HepG2 (cell line): Measurements from ENCODE around the gene POLL. TPM values are rescaled to one million over a fixed set of nuclear protein-coding genes. Genes with fewer than 3 reads are reported as not detected.

Experiments used
- ATAC-seq: fragments of 200-7000 bp; cut with Tn5 transposase; 3 replicates; pipeline ENCODE4 v1.9.1; 2020; ENCODE audit warnings: mild to moderate bottlenecking, moderate library complexity
- BruUV-seq: library from RNA; stranded (reverse); fragments of 400-500 nt; replicated peaks from 2 replicates; lab custom pipeline; 2021; lab: Mats Ljungman, UMichigan
- CTCF ChIA-PET: fragments of 300-600 bp; formaldehyde crosslinking; extraction: SDS; loops from one replicate; lab custom pipeline; 2021; ENCODE audit warnings: low total read pairs, inconsistent platforms, low intra/inter-chr PET ratio; lab: Yijun Ruan, JAX
- POLR2A ChIA-PET: fragments of 350-600 bp; sonication (Branson Sonifier 250); formaldehyde crosslinking; loops from one replicate; lab custom pipeline; 2020; ENCODE audit warnings: antibody characterized with exemption, inconsistent platforms; lab: Yijun Ruan, JAX
- DNase-seq: peaks from one replicate; pipeline ENCODE4 v3.0.0-alpha.2; 2015; ENCODE audit warnings: low spot score
- FAIRE-seq: peaks from 3 replicates; lab custom pipeline; 2011; peaks lifted over from hg19 to GRCh38; lab: Jason Lieb, UNC
- H2AFZ ChIP-seq: one replicate; pipeline ENCODE4 v1.6.1; 2011; ENCODE audit warnings: low read length, inconsistent platforms
- H3K27ac ChIP-seq: fragments of 300-600 bp; 3 replicates; pipeline ENCODE4 v1.8.0; 2011; ENCODE audit warnings: mixed run types, mild to moderate bottlenecking, mixed read lengths, low read length, inconsistent platforms; ENCODE audit not compliant: insufficient read depth; ENCODE audit errors: extremely low read length
- H3K27me3 ChIP-seq, 2 experiments: fragments of 200-600 bp in 1 of 2; 2 replicates in 1 of 2; 3 replicates in 1 of 2; pipeline versions ENCODE4 v1.6.0 to v1.8.0; 2011; ENCODE audit warnings: low read length in 2 of 2, mild to moderate bottlenecking in 2 of 2, moderate library complexity in 2 of 2, inconsistent platforms in 1 of 2; ENCODE audit not compliant: insufficient read depth in 2 of 2, control insufficient read depth in 1 of 2
- H3K36me3 ChIP-seq, 2 experiments: fragments of 200-600 bp in 1 of 2; replicated peaks in 1 of 2; 2 replicates in 1 of 2; 3 replicates in 1 of 2; pipeline versions ENCODE4 v1.5.1 to v1.8.0; 2011; ENCODE audit warnings: low read length in 2 of 2, inconsistent platforms in 1 of 2; ENCODE audit not compliant: insufficient read depth in 2 of 2, control insufficient read depth in 1 of 2
- H3K4me1 ChIP-seq: 2 replicates; pipeline ENCODE4 v1.5.1; 2012; ENCODE audit warnings: low read length, inconsistent platforms; ENCODE audit not compliant: insufficient read depth
- H3K4me2 ChIP-seq: 2 replicates; pipeline ENCODE4 v1.6.0; 2011; ENCODE audit warnings: low read depth, low read length, inconsistent platforms
- H3K4me3 ChIP-seq, 3 experiments: fragments of 200-600 bp in 1 of 3; sonication (generic), shearing (Covaris generic) in 1 of 3; replicated peaks in 1 of 3; 2 replicates each; pipeline ENCODE4 v1.5.1; 2011 to 2016; ENCODE audit warnings: low read length in 3 of 3, inconsistent platforms in 2 of 3, low read depth in 2 of 3, mild to moderate bottlenecking in 2 of 3, control low read depth in 1 of 3, mixed read lengths in 1 of 3; ENCODE audit not compliant: insufficient read depth in 1 of 3
- H3K79me2 ChIP-seq: one replicate; pipeline ENCODE4 v1.6.1; 2011; ENCODE audit warnings: low read length, inconsistent platforms; ENCODE audit not compliant: insufficient read depth
- H3K9ac ChIP-seq: 2 replicates; pipeline ENCODE4 v1.6.0; 2011; ENCODE audit warnings: mild to moderate bottlenecking, low read depth, low read length, inconsistent platforms; ENCODE audit not compliant: insufficient read depth
- H3K9me3 ChIP-seq: 2 replicates; pipeline ENCODE4 v1.5.1; 2012; ENCODE audit warnings: mild to moderate bottlenecking, low read length
- H4K20me1 ChIP-seq: 2 replicates; pipeline ENCODE4 v1.6.0; 2011; ENCODE audit warnings: inconsistent platforms, mild to moderate bottlenecking, low read length, moderate library complexity; ENCODE audit not compliant: insufficient read depth
- ARNTL ChIP-seq: sonication (generic); formaldehyde crosslinking; IDR thresholded peaks from 2 replicates; pipeline ENCODE4 v1.4.0; 2020; ENCODE audit warnings: mild to moderate bottlenecking, missing genetic modification reagents
- CCAR2 ChIP-seq: fragments of 200-400 bp; formaldehyde crosslinking; optimal IDR thresholded peaks from 2 replicates; pipeline ENCODE3; 2018; ENCODE audit warnings: low read depth, mild to moderate bottlenecking, low read length, moderate library complexity
- ESRRA ChIP-seq: sonication (generic); formaldehyde crosslinking; IDR thresholded peaks from 2 replicates; pipeline ENCODE4 v1.5.1; 2020; ENCODE audit warnings: mild to moderate bottlenecking, low read depth, missing genetic modification reagents
- FOSL1 ChIP-seq: sonication (generic); formaldehyde crosslinking; IDR thresholded peaks from 2 replicates; pipeline ENCODE4 v1.9.0; 2021; ENCODE audit warnings: missing genetic modification reagents, borderline replicate concordance
- FOXJ3 ChIP-seq: sonication (generic); formaldehyde crosslinking; IDR thresholded peaks from 2 replicates; pipeline ENCODE4 v1.4.0; 2020; ENCODE audit warnings: missing genetic modification reagents, mild to moderate bottlenecking, borderline replicate concordance
- FOXO1 ChIP-seq: sonication (generic); formaldehyde crosslinking; IDR thresholded peaks from 2 replicates; pipeline ENCODE4 v1.4.0; 2020; ENCODE audit warnings: missing genetic modification reagents
- MIXL1 ChIP-seq: IDR thresholded peaks from 2 replicates; pipeline ENCODE4 v1.6.1; 2016
- MYNN ChIP-seq: sonication (generic); formaldehyde crosslinking; IDR thresholded peaks from 2 replicates; pipeline ENCODE4 v1.4.0; 2020; ENCODE audit warnings: mild to moderate bottlenecking, low read depth, missing genetic modification reagents
- POLR2AphosphoS2 ChIP-seq: IDR thresholded peaks from 2 replicates; pipeline ENCODE4 v1.6.1; 2011; ENCODE audit warnings: low read depth, low read length, improper control_type of control experiment
- RBAK ChIP-seq: sonication (generic); formaldehyde crosslinking; IDR thresholded peaks from 2 replicates; pipeline ENCODE4 v1.5.1; 2020; ENCODE audit warnings: mild to moderate bottlenecking, missing genetic modification reagents
- XBP1 ChIP-seq: sonication (generic); formaldehyde crosslinking; IDR thresholded peaks from 2 replicates; pipeline ENCODE4 v1.5.0; 2020; ENCODE audit warnings: missing genetic modification reagents
- ZNF232 ChIP-seq: sonication (generic); formaldehyde crosslinking; IDR thresholded peaks from 2 replicates; pipeline ENCODE4 v1.4.0; 2020; ENCODE audit warnings: missing genetic modification reagents, borderline replicate concordance
- ZNF605 ChIP-seq: sonication (generic); formaldehyde crosslinking; IDR thresholded peaks from 2 replicates; pipeline ENCODE4 v1.8.0; 2022; ENCODE audit warnings: mild to moderate bottlenecking, missing genetic modification reagents
- WGBS: methylation state at CpG from one replicate; pipeline ENCODE4 v1.1.6; 2017; ENCODE audit warnings: low lambda C conversion rate; 5-methylcytosine and 5-hydroxymethylcytosine counted together
- in situ Hi-C: cut with HindIII; loops from 2 replicates; pipeline ENCODE4 v1.10.0; 2017; ENCODE audit warnings: low pct_unique_long_range_greater_than_20kb; ENCODE audit not compliant: extremely low pct_ligation_motif_present
- intact Hi-C: fragments of 100-400 bp; cut with micrococcal nuclease; formaldehyde crosslinking; loops from one replicate; pipeline ENCODE4 v1.10.0; 2022; ENCODE audit not compliant: unreplicated experiment
- polyA plus RNA-seq, 8 experiments: library from polyadenylated mRNA; depleted of rRNA in 3 of 8; stranded (reverse) in 7 of 8; unstranded in 1 of 8; fragments of >200 nt; fragmentation: Illumina TruSeq in 4 of 8; extraction: Trizol in 4 of 8; gene quantifications; 2 replicates each; pipeline versions ENCODE4 v1.2.1 to v1.2.3, GENCODE V29; 2011 to 2016; ENCODE audit warnings: low read depth in 4 of 8, missing spikeins in 1 of 8, mixed read lengths in 1 of 8; ENCODE audit not compliant: insufficient read depth in 1 of 8
- total RNA-seq, 5 experiments: library from RNA; depleted of rRNA; stranded (reverse); fragments of >200 nt; fragmentation: Illumina TruSeq; extraction: Trizol; gene quantifications; 2 replicates each; pipeline ENCODE4 v1.2.3, GENCODE V29; 2016; ENCODE audit warnings: low read depth in 1 of 5
- TF ChIP-seq, protein P1 (sequence below): sonication (generic); formaldehyde crosslinking; IDR thresholded peaks from 2 replicates; pipeline ENCODE4; 2020; ENCODE audit warnings: missing genetic modification reagents, mild to moderate bottlenecking, borderline replicate concordance
- TF ChIP-seq, protein P2 (sequence below): sonication (generic); formaldehyde crosslinking; IDR thresholded peaks from 2 replicates; pipeline ENCODE4 v1.8.1; 2023; ENCODE audit warnings: mild to moderate bottlenecking, inconsistent platforms, moderate library complexity, missing genetic modification reagents, borderline replicate concordance

POLL gene
- total and polyA plus RNA-seq, 2 of the 13 experiments (the other 11 are each of a cell fraction or from before 2014, with no cell fraction given) = 13.8 to 19.1 TPM

DNA sequence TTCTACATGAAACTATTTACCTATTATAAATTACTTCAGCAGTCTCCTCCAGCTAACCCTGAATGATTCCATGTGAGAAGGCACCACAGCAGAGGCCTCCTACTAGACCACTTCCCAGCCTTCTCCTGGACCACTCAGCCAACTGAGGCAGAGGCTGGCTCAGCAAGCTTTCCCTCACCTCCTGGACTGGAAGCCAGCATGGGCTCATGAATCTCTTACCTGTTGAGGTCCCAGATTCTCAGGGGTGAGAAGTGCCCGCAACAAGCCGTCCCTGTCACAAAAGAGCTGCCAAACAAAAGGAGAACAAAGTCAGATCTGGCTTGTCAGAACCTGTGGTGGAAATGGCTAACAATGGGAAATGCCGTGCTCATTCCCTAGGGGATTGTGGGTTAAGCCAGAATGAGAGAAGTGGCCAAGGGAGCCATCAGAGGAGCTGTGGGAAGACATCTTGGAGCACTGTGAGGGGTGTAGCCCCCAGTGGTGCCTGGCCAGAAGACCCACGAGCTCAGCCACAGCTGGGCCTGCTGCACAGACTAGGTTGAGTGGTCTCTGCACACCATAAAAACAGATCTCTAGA lies 36.6 kb upstream of the POLL start:
- no peak for DNase-seq
- intact Hi-C loops (no loop called here), in situ Hi-C loops (no loop called here)
- H3K9me3 ChIP-seq = no peaks in the 10 kb centered on the region
- H3K79me2 ChIP-seq = no peaks in the 10 kb centered on the region
- no peak for FAIRE-seq
- H3K9ac ChIP-seq = no peak overlapping the region
- no peak overlapping the region for H3K4me2 ChIP-seq
- no peak overlapping the region for H3K27ac ChIP-seq
- ChIA-PET CTCF (no interaction called here), POLR2A (no interaction called here)
- H3K4me1 ChIP-seq = no peaks in the 10 kb centered on the region
- TF ChIP-seq ZNF605 (CRISPR knock-in tag) = no peak
- no peak for ATAC-seq
- 96% methylated on average over 4 of the region's 4 CpGs for WGBS
- H3K27me3 ChIP-seq = no peaks in the 10 kb centered on the region
- H2AFZ ChIP-seq = no peak overlapping the region
- BruUV-seq = no TSS peak
- no peaks in the 10 kb centered on the region for H4K20me1 ChIP-seq
- no peak overlapping the region for H3K4me3 ChIP-seq
- peaks cover 1 to 16% of the 10 kb centered on the region in 2 experiments; a peak in 2 of 5 replicates for H3K36me3 ChIP-seq

DNA sequence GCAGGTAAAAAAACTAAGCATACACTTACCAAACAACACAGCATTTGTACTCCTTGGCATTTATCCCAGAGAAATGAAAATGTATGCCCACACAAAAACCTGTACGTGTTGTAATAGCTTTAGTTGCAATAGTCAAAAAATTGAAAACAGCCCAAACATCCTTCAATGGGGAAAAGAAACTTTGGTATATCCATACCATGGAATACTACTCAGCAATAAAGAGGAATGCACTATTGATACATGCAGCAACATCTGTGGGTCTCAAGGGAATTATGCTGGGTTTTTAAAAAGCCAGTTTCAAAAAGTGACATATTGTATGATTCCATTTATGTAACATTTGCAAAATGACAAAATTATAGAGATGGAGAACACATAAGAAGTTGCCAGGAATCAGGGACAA lies 35.5 kb upstream of the POLL start:
- no peaks in the 10 kb centered on the region for H3K4me1 ChIP-seq
- in situ Hi-C loops (no loop called here), intact Hi-C loops (no loop called here)
- H3K27ac ChIP-seq = no peak overlapping the region
- no peaks in the 10 kb centered on the region for H3K9me3 ChIP-seq
- CTCF ChIA-PET = no interaction called here
- H3K27me3 ChIP-seq = no peaks in the 10 kb centered on the region
- DNase-seq = no peak
- H2AFZ ChIP-seq = no peak overlapping the region
- no peak overlapping the region for H3K4me2 ChIP-seq
- no peak for ATAC-seq
- no peaks in the 10 kb centered on the region for H3K79me2 ChIP-seq
- no TSS peak for BruUV-seq
- no peak overlapping the region for H3K9ac ChIP-seq
- WGBS = 100% methylated on average over 1 of the region's 1 CpG
- POLR2A ChIA-PET = no interaction called here
- H4K20me1 ChIP-seq = no peaks in the 10 kb centered on the region
- peaks cover 1 to 16% of the 10 kb centered on the region in 2 experiments; a peak in 2 of 5 replicates for H3K36me3 ChIP-seq
- H3K4me3 ChIP-seq = no peak overlapping the region
- FAIRE-seq = no peak
- TF ChIP-seq ESRRA (CRISPR knock-in tag) (no peak), FOXO1 (CRISPR knock-in tag) (no peak), CCAR2 (no peak), MYNN (no peak), RBAK (CRISPR knock-in tag) (no peak), MIXL1 (CRISPR knock-in tag) (no peak), ARNTL (CRISPR knock-in tag) (no peak), FOXJ3 (CRISPR knock-in tag) (no peak), FOSL1 (CRISPR knock-in tag) (no peak), XBP1 (CRISPR knock-in tag) (no peak), POLR2AphosphoS2 (no peak), ZNF232 (CRISPR knock-in tag) (no peak)
- TF ChIP-seq, protein P1, sequence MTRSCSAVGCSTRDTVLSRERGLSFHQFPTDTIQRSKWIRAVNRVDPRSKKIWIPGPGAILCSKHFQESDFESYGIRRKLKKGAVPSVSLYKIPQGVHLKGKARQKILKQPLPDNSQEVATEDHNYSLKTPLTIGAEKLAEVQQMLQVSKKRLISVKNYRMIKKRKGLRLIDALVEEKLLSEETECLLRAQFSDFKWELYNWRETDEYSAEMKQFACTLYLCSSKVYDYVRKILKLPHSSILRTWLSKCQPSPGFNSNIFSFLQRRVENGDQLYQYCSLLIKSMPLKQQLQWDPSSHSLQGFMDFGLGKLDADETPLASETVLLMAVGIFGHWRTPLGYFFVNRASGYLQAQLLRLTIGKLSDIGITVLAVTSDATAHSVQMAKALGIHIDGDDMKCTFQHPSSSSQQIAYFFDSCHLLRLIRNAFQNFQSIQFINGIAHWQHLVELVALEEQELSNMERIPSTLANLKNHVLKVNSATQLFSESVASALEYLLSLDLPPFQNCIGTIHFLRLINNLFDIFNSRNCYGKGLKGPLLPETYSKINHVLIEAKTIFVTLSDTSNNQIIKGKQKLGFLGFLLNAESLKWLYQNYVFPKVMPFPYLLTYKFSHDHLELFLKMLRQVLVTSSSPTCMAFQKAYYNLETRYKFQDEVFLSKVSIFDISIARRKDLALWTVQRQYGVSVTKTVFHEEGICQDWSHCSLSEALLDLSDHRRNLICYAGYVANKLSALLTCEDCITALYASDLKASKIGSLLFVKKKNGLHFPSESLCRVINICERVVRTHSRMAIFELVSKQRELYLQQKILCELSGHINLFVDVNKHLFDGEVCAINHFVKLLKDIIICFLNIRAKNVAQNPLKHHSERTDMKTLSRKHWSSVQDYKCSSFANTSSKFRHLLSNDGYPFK (CRISPR knock-in tag) = no peak
- TF ChIP-seq, protein P2, sequence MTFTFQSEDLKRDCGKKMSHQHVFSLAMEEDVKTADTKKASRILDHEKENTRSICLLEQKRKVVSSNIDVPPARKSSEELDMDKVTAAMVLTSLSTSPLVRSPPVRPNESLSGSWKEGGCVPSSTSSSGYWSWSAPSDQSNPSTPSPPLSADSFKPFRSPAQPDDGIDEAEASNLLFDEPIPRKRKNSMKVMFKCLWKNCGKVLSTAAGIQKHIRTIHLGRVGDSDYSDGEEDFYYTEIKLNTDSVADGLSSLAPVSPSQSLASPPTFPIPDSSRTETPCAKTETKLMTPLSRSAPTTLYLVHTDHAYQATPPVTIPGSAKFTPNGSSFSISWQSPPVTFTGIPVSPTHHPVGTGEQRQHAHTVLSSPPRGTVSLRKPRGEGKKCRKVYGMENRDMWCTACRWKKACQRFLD (CRISPR knock-in tag) = no peak
